HCT116 (cell line): ENCODE measurements around the gene COPS8.

Source experiments
- ELF1 ChIP-seq: IDR thresholded peaks from 2 replicates; pipeline ENCODE4 v1.6.1; 2012; ENCODE audit warnings: low read depth, borderline replicate concordance
- TF ChIP-seq, protein P1 (sequence below): IDR thresholded peaks from 2 replicates; pipeline ENCODE4 v1.6.1; 2012; ENCODE audit warnings: low read depth

DNA sequence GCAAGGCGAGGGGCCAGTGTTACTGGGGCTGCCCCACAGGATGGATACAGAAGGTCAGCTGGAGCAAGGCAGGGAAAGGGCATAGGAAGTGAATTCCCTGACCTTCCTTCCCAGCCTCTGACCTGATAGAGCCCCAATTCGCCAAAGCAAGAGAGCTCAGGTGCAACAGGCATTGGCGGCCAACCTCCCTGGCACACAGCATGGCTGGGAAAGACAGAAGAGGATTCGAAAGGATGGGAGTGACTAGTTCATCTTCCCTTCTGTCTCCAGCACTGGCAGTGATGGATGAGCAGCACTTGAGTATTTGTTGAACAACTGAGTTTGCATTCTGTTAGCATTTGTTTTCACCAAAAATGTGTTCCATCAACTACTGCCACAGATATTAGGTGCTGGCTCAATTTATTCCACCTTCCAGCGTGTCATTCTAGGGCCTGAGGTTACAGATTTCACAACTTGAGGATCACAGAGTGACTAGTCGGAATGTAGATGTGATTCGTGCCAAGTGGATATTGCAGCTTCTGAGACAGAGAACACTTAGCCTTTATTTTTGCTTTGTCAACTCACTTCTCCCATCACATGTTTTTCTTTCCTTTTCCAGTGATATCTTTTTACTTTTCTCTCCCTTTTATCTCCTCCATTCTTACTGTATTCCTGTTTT lies 6.2 kb downstream of the COPS8 start:
- TF ChIP-seq, protein P1, sequence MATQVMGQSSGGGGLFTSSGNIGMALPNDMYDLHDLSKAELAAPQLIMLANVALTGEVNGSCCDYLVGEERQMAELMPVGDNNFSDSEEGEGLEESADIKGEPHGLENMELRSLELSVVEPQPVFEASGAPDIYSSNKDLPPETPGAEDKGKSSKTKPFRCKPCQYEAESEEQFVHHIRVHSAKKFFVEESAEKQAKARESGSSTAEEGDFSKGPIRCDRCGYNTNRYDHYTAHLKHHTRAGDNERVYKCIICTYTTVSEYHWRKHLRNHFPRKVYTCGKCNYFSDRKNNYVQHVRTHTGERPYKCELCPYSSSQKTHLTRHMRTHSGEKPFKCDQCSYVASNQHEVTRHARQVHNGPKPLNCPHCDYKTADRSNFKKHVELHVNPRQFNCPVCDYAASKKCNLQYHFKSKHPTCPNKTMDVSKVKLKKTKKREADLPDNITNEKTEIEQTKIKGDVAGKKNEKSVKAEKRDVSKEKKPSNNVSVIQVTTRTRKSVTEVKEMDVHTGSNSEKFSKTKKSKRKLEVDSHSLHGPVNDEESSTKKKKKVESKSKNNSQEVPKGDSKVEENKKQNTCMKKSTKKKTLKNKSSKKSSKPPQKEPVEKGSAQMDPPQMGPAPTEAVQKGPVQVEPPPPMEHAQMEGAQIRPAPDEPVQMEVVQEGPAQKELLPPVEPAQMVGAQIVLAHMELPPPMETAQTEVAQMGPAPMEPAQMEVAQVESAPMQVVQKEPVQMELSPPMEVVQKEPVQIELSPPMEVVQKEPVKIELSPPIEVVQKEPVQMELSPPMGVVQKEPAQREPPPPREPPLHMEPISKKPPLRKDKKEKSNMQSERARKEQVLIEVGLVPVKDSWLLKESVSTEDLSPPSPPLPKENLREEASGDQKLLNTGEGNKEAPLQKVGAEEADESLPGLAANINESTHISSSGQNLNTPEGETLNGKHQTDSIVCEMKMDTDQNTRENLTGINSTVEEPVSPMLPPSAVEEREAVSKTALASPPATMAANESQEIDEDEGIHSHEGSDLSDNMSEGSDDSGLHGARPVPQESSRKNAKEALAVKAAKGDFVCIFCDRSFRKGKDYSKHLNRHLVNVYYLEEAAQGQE = no peak
- TF ChIP-seq ELF1 = no peak
